Measurements from ENCODE around the gene SLC25A25.

The SLC25A25 gene

DNA sequence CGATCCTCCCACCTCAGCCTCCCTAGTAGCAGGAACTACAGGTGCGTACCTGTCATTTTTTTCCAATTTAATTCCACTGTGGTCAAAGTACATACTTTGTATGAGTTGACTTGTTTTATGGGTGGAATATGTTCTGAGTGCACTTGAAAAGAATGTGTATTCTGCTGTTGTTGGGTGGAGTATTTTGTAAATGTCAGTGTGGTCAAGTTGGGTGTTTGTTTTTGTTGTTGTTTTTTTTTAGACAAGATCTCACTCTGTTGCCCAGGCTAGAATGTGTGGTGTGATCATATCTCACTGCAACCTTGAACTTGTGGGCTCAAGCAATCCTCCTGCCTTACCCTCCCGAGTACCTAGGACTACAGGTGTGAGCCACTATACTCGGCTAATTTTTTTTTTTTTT, 17.9 kb downstream of the SLC25A25 start:
- TF ChIP-seq, protein P1, sequence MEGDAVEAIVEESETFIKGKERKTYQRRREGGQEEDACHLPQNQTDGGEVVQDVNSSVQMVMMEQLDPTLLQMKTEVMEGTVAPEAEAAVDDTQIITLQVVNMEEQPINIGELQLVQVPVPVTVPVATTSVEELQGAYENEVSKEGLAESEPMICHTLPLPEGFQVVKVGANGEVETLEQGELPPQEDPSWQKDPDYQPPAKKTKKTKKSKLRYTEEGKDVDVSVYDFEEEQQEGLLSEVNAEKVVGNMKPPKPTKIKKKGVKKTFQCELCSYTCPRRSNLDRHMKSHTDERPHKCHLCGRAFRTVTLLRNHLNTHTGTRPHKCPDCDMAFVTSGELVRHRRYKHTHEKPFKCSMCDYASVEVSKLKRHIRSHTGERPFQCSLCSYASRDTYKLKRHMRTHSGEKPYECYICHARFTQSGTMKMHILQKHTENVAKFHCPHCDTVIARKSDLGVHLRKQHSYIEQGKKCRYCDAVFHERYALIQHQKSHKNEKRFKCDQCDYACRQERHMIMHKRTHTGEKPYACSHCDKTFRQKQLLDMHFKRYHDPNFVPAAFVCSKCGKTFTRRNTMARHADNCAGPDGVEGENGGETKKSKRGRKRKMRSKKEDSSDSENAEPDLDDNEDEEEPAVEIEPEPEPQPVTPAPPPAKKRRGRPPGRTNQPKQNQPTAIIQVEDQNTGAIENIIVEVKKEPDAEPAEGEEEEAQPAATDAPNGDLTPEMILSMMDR (IDR thresholded peaks at IDR 0.05; ENCODE audit: low read length, missing control alignments) = no peak
- no peak overlapping the region for H3K4me3 ChIP-seq (replicated peaks; ENCODE audit: low read depth, low read length)
- no peak for DNase-seq (ENCODE audit: low read depth)

DNA sequence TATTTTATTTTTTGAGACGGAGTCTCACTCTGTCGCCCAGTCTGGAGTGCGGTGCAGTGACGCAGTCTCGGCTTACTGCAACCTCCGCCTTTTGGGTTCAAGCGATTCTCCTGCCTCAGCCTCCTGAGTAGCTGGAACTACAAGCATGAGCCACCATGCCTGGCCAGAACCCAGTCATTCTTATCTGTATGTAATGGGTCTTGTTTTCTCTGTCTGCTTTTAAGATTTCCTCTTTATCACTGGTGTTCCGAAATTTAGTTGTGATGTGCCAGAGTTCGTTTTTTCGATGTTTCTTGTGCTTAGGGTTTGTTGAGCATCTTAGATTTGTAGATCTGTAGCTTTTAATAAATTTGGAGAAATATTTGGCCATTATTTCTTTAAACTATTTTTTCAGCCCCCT, 19.2 kb downstream of the SLC25A25 start:
- DNase-seq (ENCODE audit: low read depth) = no peak
- H3K4me3 ChIP-seq (replicated peaks; ENCODE audit: low read depth, low read length) = no peak overlapping the region
- TF ChIP-seq, protein P1 (IDR thresholded peaks at IDR 0.05; ENCODE audit: low read length, missing control alignments) = no peak

DNA sequence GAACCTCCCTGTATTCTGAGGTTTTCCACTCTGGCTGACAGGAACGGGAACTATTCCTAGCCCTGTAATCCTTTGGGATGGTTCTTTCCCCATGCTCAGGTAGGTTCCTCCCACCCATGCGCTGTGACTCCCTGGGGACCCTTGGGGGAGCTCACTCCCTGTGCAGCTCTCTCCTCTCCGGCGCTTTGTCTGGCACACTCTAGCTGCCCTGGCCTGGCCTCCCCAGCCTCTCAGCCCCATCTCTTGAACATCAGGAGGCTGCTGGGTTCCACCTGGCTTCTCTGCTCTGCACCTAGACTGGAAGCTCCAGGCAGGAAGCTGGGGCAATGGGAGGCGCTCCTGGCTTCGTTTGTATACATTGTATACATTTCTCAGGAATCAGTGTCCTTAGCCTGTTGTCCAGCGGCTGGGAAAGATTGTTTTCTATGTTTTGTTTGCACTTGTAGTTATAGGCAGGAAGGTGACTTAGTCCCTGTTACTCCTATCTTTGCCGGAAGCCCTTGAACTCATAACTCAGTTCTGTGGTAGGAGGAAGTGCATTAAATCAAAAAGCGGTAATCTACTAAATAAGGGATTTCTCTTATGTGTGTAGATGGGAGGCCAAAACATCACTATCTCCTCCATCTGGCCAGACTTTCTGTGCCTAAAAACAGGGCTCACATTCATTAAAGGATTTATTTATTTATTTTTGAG, 20.4 kb downstream of the SLC25A25 start:
- no peak for DNase-seq (ENCODE audit: low read depth)
- TF ChIP-seq, protein P1 (IDR thresholded peaks at IDR 0.05; ENCODE audit: low read length, missing control alignments) = no peak
- no peak overlapping the region for H3K4me3 ChIP-seq (replicated peaks; ENCODE audit: low read depth, low read length)

DNA sequence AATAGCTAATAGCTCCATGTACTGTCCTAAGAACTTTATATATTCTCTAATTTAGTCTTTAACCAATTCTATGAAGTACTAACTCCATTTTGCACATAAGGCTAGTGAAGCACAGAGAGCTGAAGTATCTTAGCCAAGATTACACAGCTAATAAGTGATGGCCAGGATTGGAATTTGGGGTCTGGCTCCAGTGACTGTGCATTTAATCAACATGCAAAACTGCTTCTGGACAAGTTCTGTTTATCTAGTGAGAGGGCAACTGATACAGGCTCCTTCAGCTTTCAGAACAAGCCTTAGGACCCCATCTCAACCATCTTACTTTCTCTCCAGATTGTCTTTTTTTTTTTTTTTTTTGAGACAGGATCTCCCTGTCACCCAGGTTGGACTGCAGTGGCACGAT, 21.3 kb downstream of the SLC25A25 start:
- DNase-seq (ENCODE audit: low read depth) = no peak
- TF ChIP-seq, protein P1 (IDR thresholded peaks at IDR 0.05; ENCODE audit: low read length, missing control alignments) = no peak
- no peak overlapping the region for H3K4me3 ChIP-seq (replicated peaks; ENCODE audit: low read depth, low read length)

DNA sequence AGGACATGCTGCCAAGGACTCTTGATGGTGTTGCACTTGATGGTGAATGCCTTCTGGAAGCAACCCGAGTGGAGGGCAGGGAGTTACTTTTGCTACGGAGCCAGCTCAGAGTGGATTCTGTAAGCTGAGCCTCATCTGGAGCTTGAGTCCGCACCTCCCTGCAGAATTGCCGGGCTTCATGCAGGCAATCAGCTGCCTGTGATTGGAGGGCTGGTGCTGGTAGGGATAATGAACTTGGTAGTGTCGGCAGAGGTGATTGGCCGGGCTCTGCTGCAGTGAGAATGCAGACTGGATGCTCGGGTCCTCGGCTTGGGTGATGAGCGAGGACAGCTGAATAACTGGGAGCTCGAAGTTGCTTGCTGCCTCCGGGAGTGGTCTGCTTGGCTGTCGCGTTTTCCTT, 23.1 kb downstream of the SLC25A25 start:
- peak; percentile 92 for DNase-seq (ENCODE audit: low read depth)
- H3K4me3 ChIP-seq (replicated peaks; ENCODE audit: low read depth, low read length) = peak overlapping the region; percentile 53
- TF ChIP-seq, protein P1 (IDR thresholded peaks at IDR 0.05; ENCODE audit: low read length, missing control alignments) = no peak

DNA sequence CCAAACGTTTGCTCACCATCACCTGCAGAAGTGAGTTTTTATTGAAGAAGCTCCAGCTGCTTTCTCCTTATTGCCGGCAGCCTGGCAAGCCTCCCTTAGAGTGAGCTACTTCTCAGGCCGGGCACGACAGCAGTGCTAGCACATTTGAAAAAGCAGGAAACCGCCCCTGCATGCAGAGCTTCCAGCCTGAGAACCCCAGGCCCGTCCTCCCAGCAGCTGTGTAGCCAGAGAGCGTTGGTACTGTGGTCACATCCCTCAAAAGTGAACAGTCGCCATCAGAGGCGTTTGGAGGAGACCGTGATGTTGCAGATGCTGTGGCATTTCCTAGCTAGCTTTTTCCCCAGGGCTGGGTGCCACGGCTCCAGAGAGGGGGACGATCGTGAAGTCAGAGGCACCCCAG, 23.5 kb downstream of the SLC25A25 start:
- no peak for DNase-seq (ENCODE audit: low read depth)
- H3K4me3 ChIP-seq (replicated peaks; ENCODE audit: low read depth, low read length) = peak overlapping the region; percentile 53
- TF ChIP-seq, protein P1 (IDR thresholded peaks at IDR 0.05; ENCODE audit: low read length, missing control alignments) = no peak

Data from fibroblast of pulmonary artery (primary cell).